GM18873 (cell line): ENCODE results near the gene PLK1.
"Not testable (repeated sequence)": the region's sequence is repeated elsewhere in the genome, so short reads cannot be mapped to it uniquely, and the experiment has no call there.

ENCODE experiments used
- ATAC-seq: cut with Tn5 transposase; IDR thresholded peaks from one replicate; pipeline ENCODE4 v1.9.1; 2021; ENCODE audit warnings: mild to moderate bottlenecking, moderate library complexity, moderate number of reproducible peaks; ENCODE audit not compliant: unreplicated experiment, low FRiP score

Gene PLK1

DNA sequence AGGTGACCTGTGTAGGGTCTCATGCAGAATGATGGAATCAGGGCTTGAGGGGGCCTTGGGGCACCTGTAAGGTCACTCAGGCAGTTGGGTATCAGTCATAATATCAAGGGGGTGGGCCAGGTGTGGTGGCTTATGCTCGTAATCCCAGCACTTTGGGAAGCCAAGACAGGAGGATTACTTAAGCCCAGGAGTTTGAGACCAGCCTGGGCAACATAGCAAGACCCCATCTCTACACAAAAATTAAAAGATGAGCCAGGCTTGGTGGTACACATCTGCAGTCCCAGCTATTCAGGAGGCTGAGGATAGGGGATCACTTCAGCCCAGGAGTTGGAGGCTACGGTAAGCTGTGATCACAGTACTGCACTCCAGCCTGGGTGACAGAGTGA is 26.8 kb downstream of the PLK1 start:
- no peak for ATAC-seq

DNA sequence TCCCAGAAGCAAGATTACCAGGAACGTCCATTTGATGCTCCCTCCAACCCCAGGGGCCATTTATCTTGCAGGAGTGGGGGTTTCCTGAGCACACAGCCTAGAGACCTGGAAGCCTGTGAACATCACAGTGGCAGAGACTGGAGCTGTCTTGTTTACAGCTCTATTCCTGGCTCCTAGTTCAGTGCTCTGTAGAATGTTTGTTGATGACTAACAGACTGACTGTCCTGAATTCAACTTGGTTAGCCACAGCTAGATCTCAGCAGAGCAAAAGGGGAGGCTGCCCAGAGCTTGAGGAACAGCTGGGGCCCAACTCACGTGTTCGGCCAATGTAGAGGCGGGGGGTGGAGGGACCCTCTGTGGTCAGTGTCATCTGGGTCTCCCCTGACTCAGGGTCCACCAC is 27.8 kb downstream of the PLK1 start:
- ATAC-seq, result no peak

DNA sequence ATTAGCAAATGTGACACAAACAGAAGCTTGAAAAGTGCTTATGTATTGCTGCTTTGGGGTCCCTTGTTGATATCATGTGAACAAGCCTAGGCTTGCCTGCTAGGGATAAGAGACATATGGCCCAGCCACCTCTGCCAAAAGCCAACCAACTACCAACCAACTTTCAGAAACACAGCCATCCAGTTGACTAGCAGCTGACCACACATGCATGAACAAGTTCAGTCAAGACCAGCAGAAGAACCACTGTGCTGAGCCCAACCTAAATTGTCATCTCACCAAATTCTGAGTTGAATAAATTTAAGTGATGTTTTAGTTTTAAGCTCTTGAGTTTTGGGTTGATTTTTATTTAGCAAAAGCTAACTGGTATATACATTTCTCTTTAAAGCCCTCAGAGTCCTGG is 30.8 kb downstream of the PLK1 start:
- ATAC-seq, result no peak

DNA sequence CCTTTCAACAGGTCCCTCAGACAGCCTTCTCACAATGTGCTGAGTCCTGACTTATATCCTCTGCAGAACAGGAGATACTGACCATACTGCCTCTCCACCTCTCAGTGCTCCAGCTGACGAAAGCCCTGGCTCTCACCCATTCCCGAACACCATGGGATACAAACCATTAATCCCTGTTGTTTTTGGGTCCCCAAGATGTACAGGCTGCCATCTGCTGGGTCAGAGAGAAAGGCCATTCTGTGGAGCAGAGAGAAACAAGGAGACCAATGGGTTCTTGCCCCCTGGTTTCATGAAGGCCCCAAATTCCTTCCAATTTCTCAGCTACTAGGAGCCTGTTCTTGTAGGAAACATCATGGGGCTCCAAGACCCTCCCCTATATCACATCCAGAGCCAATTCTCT is 31.3 kb downstream of the PLK1 start:
- no peak for ATAC-seq

DNA sequence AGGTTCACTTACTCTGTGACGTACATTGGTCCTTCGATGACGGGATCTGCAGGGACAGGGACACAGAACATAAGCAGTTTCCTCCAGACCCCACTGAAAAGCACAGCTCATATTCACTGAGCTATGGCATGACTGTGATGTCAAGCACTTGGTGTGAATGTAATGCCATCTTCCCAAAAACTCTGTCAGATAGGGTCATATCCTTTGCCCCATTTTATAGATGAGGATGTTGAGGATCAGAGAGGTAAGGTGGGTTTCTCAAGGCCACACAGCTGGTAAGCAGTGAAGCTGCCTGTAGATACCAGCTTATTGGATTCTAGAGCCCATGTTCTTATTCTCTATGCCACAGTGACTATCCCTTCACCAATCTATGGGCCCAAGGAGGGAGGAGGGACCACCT is 31.8 kb downstream of the PLK1 start:
- no peak for ATAC-seq

DNA sequence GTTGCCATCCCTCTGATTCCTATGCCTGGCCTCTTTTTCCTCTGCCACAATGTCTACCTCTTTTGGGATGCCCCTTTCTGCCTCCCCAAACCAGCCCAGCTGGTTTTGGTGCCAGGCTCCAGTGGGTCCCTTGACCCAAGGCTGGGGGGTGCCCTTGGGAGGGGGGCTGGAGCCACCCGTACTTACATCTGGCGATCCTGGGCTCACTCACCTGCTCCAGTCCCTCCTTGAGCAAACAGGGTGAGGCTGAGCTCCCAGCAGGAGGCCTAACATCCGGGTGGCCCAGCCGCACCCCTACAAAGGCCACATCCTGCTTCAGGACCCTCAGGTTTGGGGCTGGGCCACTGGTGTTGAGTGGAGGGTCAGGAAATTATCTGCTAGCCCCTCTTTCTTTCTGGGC is 33.1 kb downstream of the PLK1 start:
- no peak for ATAC-seq

DNA sequence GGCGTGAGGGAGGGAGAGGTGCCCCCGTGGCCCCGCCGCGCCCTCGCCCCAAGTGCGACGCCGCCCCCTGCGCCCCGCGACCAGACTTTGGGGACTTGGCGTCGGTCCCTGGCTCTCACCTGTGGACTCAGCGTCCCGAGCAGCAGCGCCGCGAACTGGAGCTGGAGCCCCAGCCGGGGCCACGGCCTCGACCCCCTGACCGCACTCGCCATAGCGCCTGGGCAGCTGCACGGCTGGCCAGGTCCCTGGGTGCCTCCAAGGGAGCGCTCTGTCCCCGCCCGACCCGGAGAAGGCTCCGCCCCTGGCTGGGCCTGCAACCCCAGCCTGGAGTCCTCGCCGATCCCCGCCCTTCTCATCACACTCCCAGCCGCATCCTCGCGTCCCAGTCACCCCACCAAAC is 34.3 kb downstream of the PLK1 start, which contains the start of gene ERN2:
Gene ERN2 (minus strand): TSS at position 247 of the 400 bp plus-strand sequence. CDS start 35 bp downstream, at position 212.
- ATAC-seq, result no peak

DNA sequence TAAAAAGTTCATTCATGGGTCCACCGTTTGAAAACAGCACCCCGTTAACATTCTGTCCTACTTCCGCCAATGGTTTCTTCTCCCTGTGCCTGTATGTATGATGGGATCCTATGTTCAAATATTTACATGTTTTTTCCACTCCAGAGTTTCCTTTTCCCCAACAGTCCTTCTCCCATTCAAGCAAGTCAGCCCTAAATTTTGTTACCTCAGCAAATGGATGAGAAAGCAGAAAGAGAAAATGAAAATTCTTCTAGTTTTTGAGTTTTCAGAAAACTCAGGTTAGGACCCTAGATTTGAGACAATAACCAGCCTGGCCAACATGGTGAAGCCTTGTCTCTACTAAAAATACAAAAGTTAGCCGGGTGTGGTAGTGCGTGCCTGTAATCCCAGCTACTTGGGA is 37.8 kb downstream of the PLK1 start:
- ATAC-seq, result no peak

DNA sequence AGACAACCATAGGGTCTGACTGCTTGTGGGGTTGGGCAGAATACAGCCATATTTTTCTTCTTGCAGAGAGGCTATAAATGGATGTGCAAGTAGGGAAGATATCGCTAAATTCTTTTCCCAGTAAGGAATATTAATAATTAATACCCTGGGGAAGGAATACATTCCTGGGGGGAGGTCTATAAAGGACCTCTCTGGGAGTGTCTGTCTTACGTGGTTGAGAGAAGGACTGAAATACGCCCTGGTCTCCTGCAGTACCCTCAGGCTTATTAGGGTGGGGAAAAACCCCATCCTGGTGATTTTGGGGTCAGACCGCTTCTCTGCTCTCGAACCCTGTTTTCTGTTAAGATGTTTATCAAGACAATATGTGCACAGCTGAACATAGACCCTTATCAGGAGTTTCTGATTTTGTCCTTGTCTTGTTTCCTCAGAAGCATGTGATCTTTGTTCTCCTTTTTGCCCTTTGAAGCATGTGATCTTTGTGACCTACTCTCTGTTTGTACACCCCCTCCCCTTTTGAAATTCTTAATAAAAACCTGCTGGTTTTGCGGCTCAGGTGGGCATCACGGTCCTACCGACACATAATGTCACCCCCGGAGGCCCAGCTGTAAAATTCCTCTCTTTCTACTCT is 44.0 kb downstream of the PLK1 start:
- ATAC-seq, result not testable (repeated sequence)

DNA sequence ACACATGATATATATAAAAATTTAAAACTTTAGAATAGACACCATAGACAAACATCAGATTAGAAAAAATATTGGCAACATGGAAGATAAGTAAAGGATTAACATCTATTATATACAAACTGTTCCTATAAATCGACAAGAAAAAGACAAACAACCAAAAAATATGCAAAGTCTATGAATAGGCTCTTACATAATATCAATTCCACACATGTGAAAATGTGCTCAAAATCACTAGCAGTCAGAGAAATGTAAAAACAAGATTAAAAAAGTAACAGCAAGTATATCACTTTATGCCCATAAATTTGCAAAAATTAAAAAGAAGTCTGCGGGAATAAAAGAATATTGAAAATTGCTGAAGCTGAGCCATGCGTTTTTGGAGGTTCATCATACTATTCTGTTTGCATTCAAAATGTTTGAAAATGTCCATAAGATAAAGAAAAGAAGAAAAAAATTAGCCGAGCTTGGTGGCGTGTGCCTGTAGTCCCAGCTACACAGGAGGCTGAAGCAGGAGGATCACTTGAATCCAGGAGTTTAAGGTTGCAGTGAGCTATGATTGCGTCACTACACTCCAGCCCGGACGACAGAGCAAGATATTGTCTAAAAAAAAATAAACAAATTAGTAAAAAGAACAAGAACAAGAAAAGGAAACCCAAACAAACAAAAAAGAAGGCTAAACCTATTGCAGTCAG is 45.6 kb downstream of the PLK1 start:
- no peak for ATAC-seq

DNA sequence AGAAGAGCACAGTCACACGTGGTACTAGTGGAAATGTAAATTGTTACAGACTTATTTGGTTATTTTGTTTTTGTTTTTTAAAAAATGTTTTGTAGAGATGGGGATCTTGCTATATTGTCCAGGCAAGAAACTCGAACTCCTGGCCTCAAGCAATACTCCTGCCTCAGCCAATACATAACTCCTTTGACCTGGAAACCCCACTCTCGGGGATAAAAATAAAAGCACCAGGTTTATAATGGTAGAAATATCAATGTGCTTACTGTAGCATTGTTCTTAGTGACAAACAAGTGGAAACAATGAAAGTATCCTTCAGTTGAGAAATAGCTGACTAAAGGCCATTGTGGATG is 46.1 kb downstream of the PLK1 start:
- ATAC-seq, result no peak

DNA sequence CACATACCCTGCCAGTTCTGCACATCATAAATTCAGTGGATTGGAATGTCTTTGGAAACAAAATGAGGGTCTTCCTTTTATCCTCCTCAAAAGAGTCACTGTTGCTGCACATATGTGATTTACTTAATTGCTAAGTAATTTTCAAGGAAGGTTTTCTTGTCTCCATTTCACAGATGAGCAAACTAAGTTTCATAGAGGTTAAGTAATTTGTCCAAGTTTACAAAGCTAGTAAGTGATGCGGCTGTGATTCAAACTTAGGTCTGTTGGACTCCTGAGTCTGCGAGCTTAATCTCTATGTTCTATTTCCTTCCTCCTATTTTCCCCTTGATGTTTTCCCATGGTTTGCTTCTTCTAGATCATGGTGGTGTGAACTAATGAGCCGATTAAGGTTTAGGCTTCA is 48.0 kb downstream of the PLK1 start:
- no peak for ATAC-seq

DNA sequence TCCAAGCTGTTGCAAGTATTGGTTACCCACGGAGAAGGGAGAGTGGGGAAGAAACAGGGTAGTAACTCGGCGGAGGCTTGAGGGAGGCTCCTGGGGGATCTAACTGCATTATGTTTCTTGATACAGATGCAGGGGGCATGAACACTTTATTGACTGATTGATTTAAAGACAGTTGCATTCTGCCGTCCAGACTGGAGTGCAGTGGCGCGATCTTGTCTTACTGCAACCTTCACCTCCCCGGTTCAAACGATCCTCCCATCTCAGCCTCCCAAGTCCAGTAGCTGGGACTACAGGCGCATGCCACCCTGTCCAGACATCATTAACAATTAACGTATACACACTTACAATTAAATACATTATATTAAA is 49.4 kb downstream of the PLK1 start:
- no peak for ATAC-seq

DNA sequence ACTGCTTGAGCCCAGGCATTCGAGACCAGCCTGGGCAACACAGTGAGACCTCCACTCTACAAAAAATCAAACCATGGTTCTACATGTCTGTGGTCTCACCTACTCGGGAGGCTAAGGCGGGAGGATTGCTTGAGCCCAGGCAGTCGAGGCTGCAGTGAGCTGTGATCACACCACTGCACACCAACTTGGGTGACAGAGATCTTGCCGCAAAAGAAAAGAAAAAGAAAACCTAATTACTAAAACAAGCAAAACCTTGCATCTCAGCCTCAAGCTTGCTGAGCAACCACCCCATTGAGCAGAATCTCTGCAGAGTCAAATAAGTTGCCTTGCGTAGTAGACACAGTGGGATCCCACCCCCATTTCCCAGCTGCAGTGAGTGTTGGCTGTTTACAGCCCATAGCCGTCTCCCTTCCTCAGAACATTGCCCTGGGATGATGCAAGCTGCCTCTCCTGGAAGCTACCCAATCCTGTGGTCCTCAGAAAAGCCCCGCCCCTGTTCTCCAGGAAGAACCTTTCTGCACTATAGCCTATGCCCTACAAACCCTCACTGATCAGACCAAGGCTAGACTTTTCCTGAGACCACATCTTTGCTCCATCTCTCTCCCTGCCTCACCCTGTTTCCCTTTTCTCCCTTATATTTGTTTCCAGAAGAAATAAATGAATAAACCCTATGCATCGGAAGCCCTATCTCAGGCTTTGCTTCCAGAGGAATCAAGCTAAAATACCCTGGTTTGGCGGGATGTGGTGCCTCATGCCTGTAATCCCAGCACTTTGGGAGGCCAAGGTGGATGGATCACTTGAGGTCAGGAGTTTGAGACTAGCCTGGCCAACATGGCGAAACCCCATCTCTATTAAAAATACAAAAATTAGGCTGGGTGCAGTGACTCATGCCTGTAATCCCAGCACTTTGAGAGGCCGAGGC is 51.1 kb downstream of the PLK1 start:
- ATAC-seq, result no peak

DNA sequence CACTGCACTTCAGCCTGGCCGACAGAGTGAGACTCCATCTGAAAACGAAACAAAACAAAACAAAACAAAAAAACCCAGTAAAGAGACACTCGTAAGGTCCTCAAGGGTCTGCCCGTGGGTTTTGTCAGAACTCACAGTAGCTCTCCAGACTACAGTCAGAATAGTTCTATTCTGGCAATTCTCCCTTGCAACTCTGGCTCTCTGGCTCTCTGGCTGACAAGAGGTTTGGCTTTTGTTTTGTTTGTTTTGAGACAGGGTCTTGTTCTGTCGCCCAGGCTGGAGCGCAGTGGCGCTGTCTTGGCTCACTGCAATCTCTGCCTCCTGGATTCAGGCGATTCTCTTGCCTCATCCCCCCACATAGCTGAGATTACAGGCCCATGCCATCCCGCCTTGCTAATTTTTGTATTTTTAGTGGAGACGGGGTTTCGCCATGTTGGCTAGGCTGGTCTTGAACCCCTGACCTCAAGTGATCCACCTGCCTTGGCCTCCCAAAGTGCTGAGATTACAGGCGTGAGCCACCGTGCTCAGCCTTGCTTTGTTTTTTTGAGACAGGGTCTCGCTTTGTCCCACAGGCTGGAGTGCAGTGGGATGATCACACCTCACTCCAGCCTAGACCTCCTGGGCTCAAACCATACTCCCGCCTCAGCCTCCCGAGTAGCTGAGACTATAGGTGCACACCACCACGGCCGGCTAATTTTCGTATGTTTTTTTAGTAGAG is 55.6 kb downstream of the PLK1 start:
- ATAC-seq, result no peak

DNA sequence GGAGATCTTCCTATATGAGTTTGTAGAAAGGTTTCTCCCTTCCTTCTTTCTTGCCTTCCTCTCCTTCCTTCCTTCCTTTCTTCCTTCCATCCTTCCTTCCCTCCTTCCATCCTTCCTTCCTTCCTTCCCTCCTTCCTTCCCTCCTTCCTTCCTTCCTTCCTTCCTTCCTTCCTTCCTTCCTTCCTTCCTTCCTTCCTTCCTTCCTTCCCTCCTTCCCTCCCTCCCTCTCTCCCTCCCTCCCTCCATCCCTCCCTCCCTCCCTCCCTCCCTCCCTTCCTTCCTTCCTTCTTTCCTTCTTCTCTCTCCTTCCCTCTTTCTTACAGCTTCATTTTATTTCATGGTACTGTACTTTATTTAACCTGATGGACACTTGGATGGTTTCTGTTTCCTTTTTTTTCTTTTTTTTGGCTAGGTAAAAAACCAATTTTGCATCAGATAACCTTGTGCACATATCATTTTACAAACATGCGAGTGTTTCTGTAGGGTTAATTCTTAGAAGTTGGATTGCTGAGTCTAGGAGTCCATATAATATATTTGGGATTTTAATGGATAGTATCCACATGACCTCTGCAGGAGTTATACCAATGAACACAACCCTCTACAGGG is 58.8 kb downstream of the PLK1 start:
- ATAC-seq, result not testable (repeated sequence)

DNA sequence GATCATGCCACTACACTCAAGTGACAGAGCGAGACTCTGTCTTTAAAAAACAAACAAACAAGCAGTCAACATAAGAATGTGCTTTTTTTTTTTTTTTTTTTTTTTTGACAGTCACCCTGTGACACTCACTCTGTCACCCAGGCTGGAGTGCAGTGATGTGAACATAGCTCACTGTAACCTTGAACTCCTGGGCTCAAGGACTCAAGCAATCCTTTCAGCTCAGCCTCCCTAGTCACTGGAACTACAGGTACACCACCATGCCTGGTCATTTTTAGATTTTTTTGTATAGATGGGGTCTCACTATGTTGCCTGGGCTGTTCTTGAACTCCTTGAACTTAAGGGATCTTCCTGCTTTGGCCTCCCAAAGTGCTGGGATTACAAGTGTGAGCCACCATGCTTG is 60.8 kb downstream of the PLK1 start:
- ATAC-seq, result no peak
